RPMI8226 (cell line): Measurements from ENCODE around the gene GSE1.

Experiments
- DNase-seq: peaks from one replicate; pipeline ENCODE4 v3.0.0-alpha.2; 2015

GSE1 gene

GRCh38 chr16:85663891-85664321, 50.8 kb downstream of the GSE1 start:
- no peak for DNase-seq

GRCh38 chr16:85664580-85665372, 51.7 kb downstream of the GSE1 start:
- DNase-seq: no peak

GRCh38 chr16:85665373-85665740, 52.2 kb downstream of the GSE1 start:
- no peak for DNase-seq

GRCh38 chr16:85665929-85666328, 52.8 kb downstream of the GSE1 start:
- no peak for DNase-seq

GRCh38 chr16:85667261-85667660, 54.1 kb downstream of the GSE1 start:
- DNase-seq: no peak

- DNase-seq: no peak
Measured at GRCh38 chr16:85667841-85668413, 54.8 kb downstream of the GSE1 start.

- DNase-seq: no peak
Measured at GRCh38 chr16:85668676-85669424, 55.7 kb downstream of the GSE1 start.

GRCh38 chr16:85670840-85671239, 57.7 kb downstream of the GSE1 start:
- DNase-seq: no peak

GRCh38 chr16:85673529-85674417, 60.7 kb downstream of the GSE1 start:
- no peak for DNase-seq

GRCh38 chr16:85674418-85674755, 61.3 kb downstream of the GSE1 start:
- DNase-seq: no peak

- DNase-seq: no peak
Measured at GRCh38 chr16:85674828-85675227, 61.7 kb downstream of the GSE1 start.

- no peak for DNase-seq
Measured at GRCh38 chr16:85675251-85675874, 62.2 kb downstream of the GSE1 start.

- no peak for DNase-seq
Measured at GRCh38 chr16:85676466-85676865, 63.3 kb downstream of the GSE1 start.

GRCh38 chr16:85677383-85677967, 64.4 kb downstream of the GSE1 start:
- no peak for DNase-seq

GRCh38 chr16:85678016-85678415, 64.9 kb downstream of the GSE1 start:
- DNase-seq: no peak

GRCh38 chr16:85678821-85679220, 65.7 kb downstream of the GSE1 start:
- DNase-seq: no peak

GRCh38 chr16:85679870-85680269, 66.7 kb downstream of the GSE1 start:
- no peak for DNase-seq

- no peak for DNase-seq
Measured at GRCh38 chr16:85680352-85680944, 67.3 kb downstream of the GSE1 start.

GRCh38 chr16:85681255-85681654, 68.1 kb downstream of the GSE1 start:
- no peak for DNase-seq

- DNase-seq: no peak
Measured at GRCh38 chr16:85682516-85682915, 69.4 kb downstream of the GSE1 start.

GRCh38 chr16:85683363-85683762, 70.2 kb downstream of the GSE1 start:
- DNase-seq: no peak

- no peak for DNase-seq
Measured at GRCh38 chr16:85685251-85685650, 72.1 kb downstream of the GSE1 start.
